HEK293 (cell line): ENCODE measurements around the gene SNX6.

Experiments used
- CTCF ChIA-PET: fragments of 350-600 bp; formaldehyde crosslinking; extraction: SDS; loops from one replicate; lab custom pipeline; 2021; ENCODE audit warnings: antibody characterized with exemption; lab: Yijun Ruan, JAX
- POLR2A ChIA-PET: fragments of 300-600 bp; formaldehyde crosslinking; extraction: SDS; loops from one replicate; lab custom pipeline; 2020; ENCODE audit warnings: antibody characterized with exemption, inconsistent platforms; lab: Yijun Ruan, JAX
- H3K27ac ChIP-seq: fragments of 200-500 bp; sonication (Bioruptor generic); 2 replicates; pipeline ENCODE4 v1.5.1; 2014; ENCODE audit warnings: low read depth, low read length, control low read depth, inconsistent platforms; ENCODE audit errors: extremely low read depth
- H3K36me3 ChIP-seq, 2 experiments: fragments of 200-500 bp in 1 of 2; sonication (Bioruptor generic) in 1 of 2; 1 replicate in 1 of 2; 2 replicates in 1 of 2; pipeline ENCODE4 v1.5.1; 2014 to 2017; ENCODE audit warnings: inconsistent platforms in 2 of 2, low read length in 2 of 2; ENCODE audit not compliant: control insufficient read depth in 2 of 2, insufficient read depth in 1 of 2
- H3K4me1 ChIP-seq: fragments of 200-500 bp; sonication (Bioruptor generic); 2 replicates; pipeline ENCODE4 v1.5.1; 2014; ENCODE audit warnings: mild to moderate bottlenecking, low read length, inconsistent platforms; ENCODE audit not compliant: control insufficient read depth, insufficient read depth
- H3K4me3 ChIP-seq: 2 replicates; pipeline ENCODE4 v1.5.1; 2011; ENCODE audit warnings: low read depth, mild to moderate bottlenecking, control low read depth, low read length, moderate library complexity
- H3K9me3 ChIP-seq: fragments of 200-500 bp; sonication (Bioruptor generic); 2 replicates; pipeline ENCODE4 v1.5.1; 2014; ENCODE audit warnings: low read depth, low read length, inconsistent platforms; ENCODE audit not compliant: control insufficient read depth, insufficient read depth
- ELK4 ChIP-seq: IDR thresholded peaks from 2 replicates; pipeline ENCODE4 v1.6.1; 2011; ENCODE audit warnings: mild to moderate bottlenecking, low read depth, low read length, borderline replicate concordance
- FEZF1 ChIP-seq: fragments of 450-650 bp; formaldehyde crosslinking; IDR thresholded peaks from 2 replicates; pipeline ENCODE4 v1.5.1; 2016; ENCODE audit warnings: missing biosample characterization, missing genetic modification characterization
- TSHZ1 ChIP-seq: fragments of 450-650 bp; formaldehyde crosslinking; IDR thresholded peaks from 2 replicates; pipeline ENCODE4 v1.5.1; 2016; ENCODE audit warnings: missing biosample characterization, missing genetic modification characterization, borderline replicate concordance
- ZBTB11 ChIP-seq: fragments of 450-650 bp; formaldehyde crosslinking; conservative IDR thresholded peaks from 2 replicates; pipeline ENCODE4 v1.5.1; 2016; ENCODE audit warnings: low read depth, missing biosample characterization, missing genetic modification characterization
- ZBTB17 ChIP-seq: fragments of 450-650 bp; formaldehyde crosslinking; IDR thresholded peaks from 2 replicates; pipeline ENCODE4 v1.5.1; 2016; ENCODE audit warnings: missing biosample characterization, missing genetic modification characterization
- ZBTB44 ChIP-seq: fragments of 450-650 bp; IDR thresholded peaks from 2 replicates; pipeline ENCODE4 v1.5.1; 2018; ENCODE audit warnings: missing biosample characterization, mild to moderate bottlenecking, missing genetic modification characterization
- ZBTB49 ChIP-seq: fragments of 450-650 bp; formaldehyde crosslinking; IDR thresholded peaks from 2 replicates; pipeline ENCODE4 v1.5.1; 2016; ENCODE audit warnings: missing biosample characterization, missing genetic modification characterization, low read depth
- ZEB2 ChIP-seq: fragments of 450-650 bp; formaldehyde crosslinking; IDR thresholded peaks from 2 replicates; pipeline ENCODE4 v1.5.1; 2016; ENCODE audit warnings: missing biosample characterization, missing genetic modification characterization
- ZFP69B ChIP-seq: fragments of 450-650 bp; formaldehyde crosslinking; IDR thresholded peaks from 2 replicates; pipeline ENCODE4 v1.5.1; 2016; ENCODE audit warnings: missing biosample characterization, missing genetic modification characterization
- ZNF211 ChIP-seq: fragments of 450-650 bp; formaldehyde crosslinking; IDR thresholded peaks from 2 replicates; pipeline ENCODE4 v1.5.1; 2016; ENCODE audit warnings: low read depth, missing biosample characterization, missing genetic modification characterization
- ZNF239 ChIP-seq: fragments of 450-650 bp; formaldehyde crosslinking; IDR thresholded peaks from 2 replicates; pipeline ENCODE4 v1.5.1; 2016; ENCODE audit warnings: missing biosample characterization, missing genetic modification characterization
- ZNF24 ChIP-seq: fragments of 450-650 bp; formaldehyde crosslinking; IDR thresholded peaks from 2 replicates; pipeline ENCODE4 v1.5.1; 2016; ENCODE audit warnings: missing biosample characterization, missing genetic modification characterization
- ZNF266 ChIP-seq: fragments of 450-650 bp; formaldehyde crosslinking; IDR thresholded peaks from 2 replicates; pipeline ENCODE4 v1.5.1; 2016; ENCODE audit warnings: missing biosample characterization, missing genetic modification characterization, low read depth
- ZNF280D ChIP-seq: fragments of 450-650 bp; formaldehyde crosslinking; IDR thresholded peaks from 2 replicates; pipeline ENCODE4 v1.5.1; 2016; ENCODE audit warnings: missing biosample characterization, missing genetic modification characterization
- ZNF292 ChIP-seq: fragments of 450-650 bp; formaldehyde crosslinking; IDR thresholded peaks from 2 replicates; pipeline ENCODE4 v1.5.1; 2016; ENCODE audit warnings: low read depth, missing biosample characterization, missing genetic modification characterization, borderline replicate concordance
- ZNF521 ChIP-seq: fragments of 450-650 bp; formaldehyde crosslinking; IDR thresholded peaks from 2 replicates; pipeline ENCODE4 v1.5.1; 2017; ENCODE audit warnings: missing biosample characterization, mild to moderate bottlenecking, missing genetic modification characterization
- ZNF629 ChIP-seq: fragments of 450-650 bp; formaldehyde crosslinking; IDR thresholded peaks from 2 replicates; pipeline ENCODE4 v1.5.1; 2017; ENCODE audit warnings: missing biosample characterization, missing genetic modification characterization

SNX6 gene

GRCh38 chr14:34615507-34615906 is 14.4 kb downstream of the SNX6 start:
- Histone ChIP-seq H3K4me1 (no peaks in the 10 kb centered on the region), H3K4me3 (no peak overlapping the region), H3K9me3 (no peaks in the 10 kb centered on the region), H3K27ac (no peak overlapping the region), H3K36me3 (peaks cover 21 to 23% of the 10 kb centered on the region in 2 experiments; a peak in 2 of 3 replicates)
- POLR2A ChIA-PET, result no interaction called here
- CTCF ChIA-PET, result no interaction called here
- TF ChIP-seq ZBTB17 (tag by site-specific recombination) (no peak), ZNF292 (tag by site-specific recombination) (no peak), FEZF1 (tag by site-specific recombination) (no peak)

GRCh38 chr14:34614638-34615037 is 15.3 kb downstream of the SNX6 start:
- Histone ChIP-seq H3K4me3 (no peak overlapping the region), H3K27ac (no peak overlapping the region), H3K36me3 (peaks cover 19 to 22% of the 10 kb centered on the region in 2 experiments; a peak in 2 of 3 replicates), H3K4me1 (no peaks in the 10 kb centered on the region), H3K9me3 (no peaks in the 10 kb centered on the region)
- ChIA-PET CTCF (no interaction called here), POLR2A (interaction anchor here (0.7 kb wide), 1 partner anchor 392 kb away, joined by 4 read pairs; no protein-coding TSS in a partner anchor)
- no peak for TF ChIP-seq ZNF280D (tag by site-specific recombination)
- no peak for TF ChIP-seq ZNF24 (tag by site-specific recombination)
- no peak for TF ChIP-seq ZBTB44
- no peak for TF ChIP-seq ZNF266 (tag by site-specific recombination)
- TF ChIP-seq ZBTB11 (tag by site-specific recombination), result no peak
- TF ChIP-seq TSHZ1 (tag by site-specific recombination), result no peak
- no peak for TF ChIP-seq ZNF211 (tag by site-specific recombination)
- no peak for TF ChIP-seq ZNF629 (tag by site-specific recombination)
- no peak for TF ChIP-seq ZNF239 (tag by site-specific recombination)
- no peak for TF ChIP-seq ZFP69B (tag by site-specific recombination)
- TF ChIP-seq ZEB2, result no peak
- no peak for TF ChIP-seq ZNF521
- no peak for TF ChIP-seq ZBTB49 (tag by site-specific recombination)
- no peak for TF ChIP-seq ELK4
